ENCODE data around the gene PARD6G.

GRCh38 chr18:80133124-80133523 lies 114.2 kb downstream of the PARD6G start:
- TF ChIP-seq CTCF (IDR thresholded peaks at IDR 0.05; ENCODE audit: low read length) (no peak), EZH2 (IDR thresholded peaks at IDR 0.05; ENCODE audit: borderline replicate concordance, low read length) (no peak)

Measured in OCI-LY1 (cell line).